ENCODE data around the gene SEC14L1.
A peak's percentile ranks its signal among the peaks of the same experiment; 100 is the strongest.

The SEC14L1 gene

DNA sequence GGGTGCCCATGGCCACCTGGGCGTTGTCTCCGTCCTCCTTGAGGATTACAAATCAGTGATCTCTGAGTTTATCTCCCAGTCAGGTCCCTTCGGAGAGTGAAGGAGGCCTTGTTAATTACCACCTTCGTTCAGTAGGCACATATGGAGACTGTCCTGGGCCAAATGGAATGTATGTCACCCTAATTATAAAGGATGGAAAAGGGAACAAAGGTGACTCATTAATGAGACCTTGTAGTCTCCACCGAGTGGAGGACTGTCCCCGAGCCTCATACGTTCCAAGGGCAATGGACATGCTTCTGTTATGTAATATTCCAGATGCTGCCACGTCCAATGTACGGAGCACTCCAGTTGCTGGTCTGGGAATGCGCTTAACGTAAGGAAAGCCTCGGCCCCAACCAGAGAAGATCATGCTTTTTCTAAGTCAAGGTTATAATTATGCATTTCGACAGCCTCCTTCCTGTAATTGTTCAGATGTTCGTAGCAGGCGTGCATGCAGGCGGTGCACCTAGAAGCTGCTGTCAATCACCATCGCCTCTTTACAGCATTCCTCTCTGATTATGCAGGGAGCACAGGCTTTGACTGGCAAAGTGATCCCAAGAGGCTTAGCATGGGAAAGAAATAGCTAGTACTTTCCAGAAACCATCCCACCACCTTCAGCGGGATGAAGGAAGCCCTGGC lies 22.4 kb upstream of the SEC14L1 start:
- Histone ChIP-seq H3K9me3 (ENCODE audit: control insufficient read depth, insufficient read depth, low read depth, low read length) (no peaks in the 10 kb centered on the region), H3K4me3 (ENCODE audit: low read depth, low read length) (no peak overlapping the region), H3K4me1 (ENCODE audit: control insufficient read depth, insufficient read depth, low read length) (no peaks in the 10 kb centered on the region), H3K27me3 (ENCODE audit: control insufficient read depth, insufficient read depth, low read length) (no peaks in the 10 kb centered on the region), H3K9ac (ENCODE audit: low read length) (no peak overlapping the region), H3K27ac (ENCODE audit: low read depth, low read length) (no peak overlapping the region), H3K36me3 (ENCODE audit: control insufficient read depth, insufficient read depth, low read length) (no peaks in the 10 kb centered on the region)

DNA sequence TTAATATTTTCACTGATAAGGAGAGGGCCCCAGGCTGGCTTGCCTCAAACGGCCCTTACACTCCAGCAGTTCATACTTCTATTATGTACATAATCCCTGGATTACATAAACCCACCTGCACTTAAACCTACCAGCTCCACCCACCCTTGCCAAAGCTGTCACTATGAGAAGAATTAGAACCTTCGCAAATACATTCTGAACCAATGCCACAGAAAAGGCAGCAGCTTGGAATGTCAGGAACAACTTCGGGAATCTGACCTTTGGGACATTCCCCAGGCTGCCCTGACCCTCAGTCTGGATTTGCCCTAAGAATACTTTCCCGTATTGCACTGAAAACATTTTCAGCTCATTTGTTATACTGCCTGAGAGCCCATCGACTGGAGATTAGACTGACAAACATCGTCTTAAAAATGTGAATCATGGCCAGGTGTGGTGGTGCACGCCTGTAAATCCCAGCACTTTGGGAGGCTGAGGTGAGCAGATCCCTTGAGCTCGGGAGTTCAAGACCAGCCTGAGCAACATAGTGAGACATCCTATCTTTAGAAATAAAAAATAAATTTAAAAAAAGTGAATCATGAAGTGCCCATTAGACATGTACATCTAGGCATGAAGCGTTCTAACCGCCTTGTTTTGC lies 21.0 kb upstream of the SEC14L1 start:
- Histone ChIP-seq H3K9ac (ENCODE audit: low read length) (no peak overlapping the region), H3K4me1 (ENCODE audit: control insufficient read depth, insufficient read depth, low read length) (peaks cover 5% of the 10 kb centered on the region; the same call in 1 of the 2 replicates), H3K4me3 (ENCODE audit: low read depth, low read length) (no peak overlapping the region), H3K27me3 (ENCODE audit: control insufficient read depth, insufficient read depth, low read length) (no peaks in the 10 kb centered on the region), H3K36me3 (ENCODE audit: control insufficient read depth, insufficient read depth, low read length) (no peaks in the 10 kb centered on the region), H3K27ac (ENCODE audit: low read depth, low read length) (no peak overlapping the region), H3K9me3 (ENCODE audit: control insufficient read depth, insufficient read depth, low read depth, low read length) (no peaks in the 10 kb centered on the region)

DNA sequence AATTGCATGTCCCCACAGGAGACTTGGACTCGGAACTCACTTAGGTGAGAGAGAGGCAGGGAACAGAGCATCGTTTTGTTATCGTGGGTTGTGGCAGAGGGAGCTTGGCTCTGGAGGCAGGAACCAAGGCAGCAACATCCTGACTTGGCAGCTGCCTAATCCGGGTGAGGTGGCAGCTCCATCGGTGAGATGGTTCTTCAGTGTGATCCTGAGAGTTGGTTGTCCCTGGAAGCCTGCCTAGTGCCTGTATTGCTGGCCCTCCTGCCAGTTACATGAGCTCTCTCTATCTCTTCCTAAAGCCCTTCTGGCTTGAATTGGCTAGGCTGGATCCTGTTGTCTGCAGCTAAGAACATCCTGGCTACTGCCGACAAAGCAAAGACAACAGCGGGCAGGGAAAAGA lies 19.9 kb upstream of the SEC14L1 start:
- no peaks in the 10 kb centered on the region for H3K9me3 ChIP-seq (ENCODE audit: control insufficient read depth, insufficient read depth, low read depth, low read length)
- no peak overlapping the region for H3K4me3 ChIP-seq (ENCODE audit: low read depth, low read length)
- no peak overlapping the region for H3K27ac ChIP-seq (ENCODE audit: low read depth, low read length)
- no peaks in the 10 kb centered on the region for H3K27me3 ChIP-seq (ENCODE audit: control insufficient read depth, insufficient read depth, low read length)
- no peak overlapping the region for H3K9ac ChIP-seq (ENCODE audit: low read length)
- peaks cover 5% of the 10 kb centered on the region; the same call in 1 of the 2 replicates for H3K4me1 ChIP-seq (ENCODE audit: control insufficient read depth, insufficient read depth, low read length)
- H3K36me3 ChIP-seq (ENCODE audit: control insufficient read depth, insufficient read depth, low read length): no peaks in the 10 kb centered on the region

DNA sequence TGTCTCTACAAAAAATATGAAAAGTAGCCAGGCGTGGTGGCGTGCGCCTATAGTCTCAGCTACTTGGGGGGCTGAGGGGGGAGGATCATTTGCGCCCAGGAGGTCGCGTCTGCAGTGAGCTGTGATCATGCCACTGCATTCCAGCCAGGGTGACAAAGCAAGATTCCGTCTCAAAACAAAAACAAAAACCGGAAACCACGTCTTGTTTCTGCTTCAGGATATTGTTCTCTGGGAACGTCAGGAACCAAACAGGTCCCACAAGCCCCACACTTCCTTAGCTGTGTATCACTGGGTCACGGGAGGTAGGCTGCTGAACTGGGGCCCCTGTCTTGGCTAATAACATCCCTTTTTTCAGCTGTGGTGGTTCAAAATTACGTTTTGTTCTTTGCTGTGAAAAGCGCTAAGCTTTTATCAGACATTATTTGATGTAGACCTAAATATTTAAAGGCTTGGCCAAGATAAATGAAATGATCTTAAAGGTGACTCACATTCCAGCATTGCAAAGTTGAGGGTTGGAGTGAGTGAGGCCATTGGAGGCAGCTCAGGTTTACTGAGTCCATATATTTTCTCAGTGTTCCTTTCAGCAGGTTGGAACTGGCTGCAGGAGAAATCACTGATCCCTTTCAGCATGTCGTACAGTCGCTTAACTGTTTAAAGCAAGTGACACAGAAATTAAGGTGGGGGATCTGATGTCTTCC lies 16.4 kb upstream of the SEC14L1 start:
- Histone ChIP-seq H3K27ac (ENCODE audit: low read depth, low read length) (no peak overlapping the region), H3K9me3 (ENCODE audit: control insufficient read depth, insufficient read depth, low read depth, low read length) (no peaks in the 10 kb centered on the region), H3K4me3 (ENCODE audit: low read depth, low read length) (no peak overlapping the region), H3K4me1 (ENCODE audit: control insufficient read depth, insufficient read depth, low read length) (peaks cover 8% of the 10 kb centered on the region), H3K36me3 (ENCODE audit: control insufficient read depth, insufficient read depth, low read length) (no peaks in the 10 kb centered on the region), H3K27me3 (ENCODE audit: control insufficient read depth, insufficient read depth, low read length) (no peaks in the 10 kb centered on the region), H3K9ac (ENCODE audit: low read length) (no peak overlapping the region)

DNA sequence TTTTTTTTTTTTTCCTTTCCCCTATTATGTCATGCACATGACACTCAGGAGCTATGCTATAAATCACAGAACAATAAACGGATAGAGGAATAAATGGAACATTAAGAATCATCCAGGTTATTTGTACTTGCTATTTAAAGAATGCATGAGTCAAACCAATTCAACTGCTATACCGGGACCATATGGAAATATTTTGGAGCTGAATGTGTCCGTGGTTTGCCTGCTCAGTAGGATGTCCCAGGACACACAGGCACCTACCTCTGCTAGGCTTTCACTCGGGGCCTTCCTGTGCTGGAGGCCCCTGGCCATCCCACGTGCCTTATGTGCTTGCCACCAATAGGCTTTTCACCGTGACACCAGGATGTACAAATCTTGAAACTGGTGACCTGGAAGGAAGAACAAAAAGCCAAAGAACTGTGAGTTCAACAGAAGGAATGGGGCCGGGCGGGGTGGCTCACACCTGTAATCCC lies 15.3 kb upstream of the SEC14L1 start:
- Histone ChIP-seq H3K9me3 (ENCODE audit: control insufficient read depth, insufficient read depth, low read depth, low read length) (no peaks in the 10 kb centered on the region), H3K27ac (ENCODE audit: low read depth, low read length) (no peak overlapping the region), H3K36me3 (ENCODE audit: control insufficient read depth, insufficient read depth, low read length) (no peaks in the 10 kb centered on the region), H3K4me1 (ENCODE audit: control insufficient read depth, insufficient read depth, low read length) (peaks cover 15% of the 10 kb centered on the region), H3K4me3 (ENCODE audit: low read depth, low read length) (no peak overlapping the region), H3K9ac (ENCODE audit: low read length) (no peak overlapping the region), H3K27me3 (ENCODE audit: control insufficient read depth, insufficient read depth, low read length) (no peaks in the 10 kb centered on the region)

DNA sequence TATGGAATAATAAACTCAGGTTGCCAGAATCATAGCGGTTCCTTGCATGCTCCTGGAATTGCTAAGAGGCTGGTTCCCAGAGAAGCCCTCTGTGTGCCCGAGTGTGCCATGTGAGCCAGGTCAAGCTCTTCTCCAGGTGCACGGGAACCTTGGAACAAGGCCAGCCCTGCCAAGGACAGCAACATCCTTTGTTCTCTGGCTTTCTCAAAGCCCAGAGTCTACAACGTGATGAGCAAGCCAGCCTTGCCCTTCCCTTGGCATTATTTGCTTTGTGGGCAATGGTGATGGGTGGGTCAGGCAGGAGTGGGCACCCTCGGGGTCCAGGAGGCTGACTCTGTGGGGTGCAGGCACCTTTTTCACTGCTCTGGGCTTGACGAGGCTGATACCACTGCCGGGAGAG lies 14.2 kb upstream of the SEC14L1 start:
- Histone ChIP-seq H3K4me3 (ENCODE audit: low read depth, low read length) (no peak overlapping the region), H3K4me1 (ENCODE audit: control insufficient read depth, insufficient read depth, low read length) (peaks cover 15% of the 10 kb centered on the region), H3K27me3 (ENCODE audit: control insufficient read depth, insufficient read depth, low read length) (no peaks in the 10 kb centered on the region), H3K36me3 (ENCODE audit: control insufficient read depth, insufficient read depth, low read length) (no peaks in the 10 kb centered on the region), H3K9me3 (ENCODE audit: control insufficient read depth, insufficient read depth, low read depth, low read length) (no peaks in the 10 kb centered on the region), H3K9ac (ENCODE audit: low read length) (no peak overlapping the region), H3K27ac (ENCODE audit: low read depth, low read length) (no peak overlapping the region)

DNA sequence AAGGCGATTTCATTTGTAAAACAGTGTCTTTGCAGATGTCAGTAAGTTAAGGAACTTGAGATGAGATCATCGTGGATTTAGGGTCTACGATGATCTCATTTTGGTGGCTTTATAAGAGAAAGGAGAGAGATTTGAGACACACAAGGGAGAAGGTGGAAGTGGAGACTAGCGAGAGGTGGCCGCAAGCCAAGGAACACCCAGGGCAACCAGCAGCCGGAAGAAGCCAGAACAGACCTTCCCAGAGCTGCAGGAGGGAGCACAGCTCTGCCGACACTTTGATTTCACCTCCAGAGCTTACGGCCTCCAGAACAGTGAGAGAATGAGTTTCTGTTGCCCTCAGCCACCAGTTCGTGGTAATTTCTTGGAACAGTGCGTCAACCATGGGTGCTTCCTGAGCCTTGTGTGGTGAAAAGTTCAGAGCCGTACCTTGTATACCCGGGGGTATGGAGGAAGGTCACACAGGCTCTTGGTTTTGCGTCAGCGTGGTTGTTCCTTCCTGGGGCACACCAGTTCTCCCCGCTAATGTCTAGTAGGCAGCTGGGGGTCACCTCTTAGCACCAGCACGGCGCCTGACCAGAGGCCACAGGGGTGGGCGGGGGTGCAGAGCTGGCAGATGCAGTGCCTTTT lies 12.9 kb upstream of the SEC14L1 start:
- Histone ChIP-seq H3K27me3 (ENCODE audit: control insufficient read depth, insufficient read depth, low read length) (no peaks in the 10 kb centered on the region), H3K4me3 (ENCODE audit: low read depth, low read length) (no peak overlapping the region), H3K27ac (ENCODE audit: low read depth, low read length) (no peak overlapping the region), H3K9me3 (ENCODE audit: control insufficient read depth, insufficient read depth, low read depth, low read length) (no peaks in the 10 kb centered on the region), H3K9ac (ENCODE audit: low read length) (no peak overlapping the region), H3K4me1 (ENCODE audit: control insufficient read depth, insufficient read depth, low read length) (peaks cover 15% of the 10 kb centered on the region), H3K36me3 (ENCODE audit: control insufficient read depth, insufficient read depth, low read length) (no peaks in the 10 kb centered on the region)

DNA sequence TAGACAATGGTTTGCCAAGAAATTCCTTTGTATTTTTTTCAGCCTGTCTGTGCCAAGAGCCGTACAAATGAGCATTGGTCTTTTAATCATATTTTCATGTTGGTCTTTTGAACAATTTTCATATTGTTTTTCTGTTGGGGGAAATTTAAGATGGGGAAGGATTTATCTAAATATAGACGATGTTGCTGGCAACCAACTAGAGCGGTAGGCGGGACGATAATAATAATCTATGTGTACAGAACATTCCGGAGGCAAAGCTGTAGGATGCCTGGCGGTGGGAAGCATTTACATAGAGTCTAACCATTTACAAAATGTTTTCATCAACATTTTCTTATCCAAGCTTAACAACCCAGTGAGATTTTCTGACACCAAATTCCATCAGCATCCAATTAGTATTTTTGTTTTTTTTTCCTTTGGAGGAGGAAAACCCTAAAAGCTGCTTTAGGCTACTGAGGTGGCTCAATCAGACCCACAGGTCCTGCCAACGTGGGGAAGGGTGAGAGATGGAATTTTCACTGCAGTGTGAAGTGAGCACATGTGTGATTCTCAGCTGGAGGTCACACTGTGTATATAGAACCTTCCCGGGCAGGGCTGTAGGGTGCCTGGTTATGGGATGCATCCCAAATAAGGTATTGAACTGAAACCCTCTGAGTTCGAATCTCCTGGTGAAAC lies 11.7 kb upstream of the SEC14L1 start:
- Histone ChIP-seq H3K4me1 (ENCODE audit: control insufficient read depth, insufficient read depth, low read length) (peaks cover 15% of the 10 kb centered on the region), H3K27ac (ENCODE audit: low read depth, low read length) (no peak overlapping the region), H3K4me3 (ENCODE audit: low read depth, low read length) (no peak overlapping the region), H3K9me3 (ENCODE audit: control insufficient read depth, insufficient read depth, low read depth, low read length) (no peaks in the 10 kb centered on the region), H3K36me3 (ENCODE audit: control insufficient read depth, insufficient read depth, low read length) (no peaks in the 10 kb centered on the region), H3K9ac (ENCODE audit: low read length) (peak overlapping the region; percentile 15), H3K27me3 (ENCODE audit: control insufficient read depth, insufficient read depth, low read length) (no peaks in the 10 kb centered on the region)

DNA sequence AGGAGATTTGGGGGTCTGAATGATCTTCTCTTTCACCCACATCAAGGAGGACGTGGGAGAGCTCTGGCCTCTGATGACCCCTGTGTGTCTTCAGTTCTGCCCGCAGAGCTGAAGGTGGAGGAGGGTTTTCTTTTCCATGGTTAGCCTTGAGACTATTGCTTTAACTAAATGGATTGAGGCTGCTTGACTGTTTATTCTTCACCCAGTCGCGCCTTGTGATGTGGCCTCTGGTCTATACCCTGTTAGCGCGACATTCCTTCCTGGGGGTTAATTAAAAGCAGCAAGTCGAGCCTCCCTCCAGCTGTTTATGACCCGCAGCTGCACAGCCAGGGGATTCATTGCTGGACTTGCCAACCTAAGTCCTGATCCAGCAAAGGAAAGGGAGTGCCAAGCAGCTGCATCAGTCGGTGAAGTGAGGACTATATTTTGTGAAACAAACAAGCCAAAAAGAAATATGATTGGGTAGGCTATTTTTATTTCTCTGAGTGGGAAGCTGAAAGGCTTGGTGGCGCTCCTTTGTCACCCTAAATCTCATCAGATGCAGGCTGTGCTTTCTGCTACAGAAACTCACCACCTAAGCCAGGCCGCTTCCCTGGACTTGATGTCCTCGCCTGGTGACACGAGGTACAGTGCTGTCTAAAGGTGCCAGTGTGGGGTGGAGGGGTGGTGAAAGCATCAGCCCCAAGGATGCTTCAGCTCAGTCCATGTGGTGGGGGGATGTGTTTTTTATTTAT lies 11.0 kb upstream of the SEC14L1 start:
- no peaks in the 10 kb centered on the region for H3K36me3 ChIP-seq (ENCODE audit: control insufficient read depth, insufficient read depth, low read length)
- no peaks in the 10 kb centered on the region for H3K9me3 ChIP-seq (ENCODE audit: control insufficient read depth, insufficient read depth, low read depth, low read length)
- no peaks in the 10 kb centered on the region for H3K27me3 ChIP-seq (ENCODE audit: control insufficient read depth, insufficient read depth, low read length)
- H3K4me1 ChIP-seq (ENCODE audit: control insufficient read depth, insufficient read depth, low read length): peaks cover 10% of the 10 kb centered on the region; the same call in 1 of the 2 replicates
- H3K27ac ChIP-seq (ENCODE audit: low read depth, low read length): no peak overlapping the region
- H3K9ac ChIP-seq (ENCODE audit: low read length): peak overlapping the region; percentile 15
- no peak overlapping the region for H3K4me3 ChIP-seq (ENCODE audit: low read depth, low read length)

DNA sequence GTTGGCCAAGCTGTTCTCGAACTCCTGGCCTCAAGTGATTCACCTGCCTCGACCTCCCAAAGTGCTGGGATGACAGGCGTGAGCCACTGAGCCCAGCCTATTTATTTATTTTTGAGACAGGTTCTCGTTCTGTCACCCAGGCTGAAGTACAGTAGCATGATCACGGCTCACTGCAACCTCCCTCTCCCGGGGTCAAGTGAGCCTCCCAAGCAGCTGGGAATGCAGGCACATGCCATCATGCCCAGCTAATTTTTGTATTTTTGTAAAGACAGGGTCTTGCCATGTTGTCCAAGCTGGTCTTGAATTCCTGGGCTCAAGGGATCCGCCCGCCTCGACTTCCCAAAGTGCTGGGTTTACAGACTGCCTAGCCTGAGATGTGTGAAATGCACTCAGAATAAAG lies 10.2 kb upstream of the SEC14L1 start:
- H3K9me3 ChIP-seq (ENCODE audit: control insufficient read depth, insufficient read depth, low read depth, low read length): no peaks in the 10 kb centered on the region
- no peak overlapping the region for H3K9ac ChIP-seq (ENCODE audit: low read length)
- H3K27ac ChIP-seq (ENCODE audit: low read depth, low read length): no peak overlapping the region
- no peaks in the 10 kb centered on the region for H3K36me3 ChIP-seq (ENCODE audit: control insufficient read depth, insufficient read depth, low read length)
- H3K4me1 ChIP-seq (ENCODE audit: control insufficient read depth, insufficient read depth, low read length): peaks cover 10% of the 10 kb centered on the region; the same call in 1 of the 2 replicates
- no peaks in the 10 kb centered on the region for H3K27me3 ChIP-seq (ENCODE audit: control insufficient read depth, insufficient read depth, low read length)
- H3K4me3 ChIP-seq (ENCODE audit: low read depth, low read length): no peak overlapping the region
